ENCODE measurements around the gene DHFR. TPM values are rescaled to one million over a fixed set of nuclear protein-coding genes. Genes with fewer than 3 reads are reported as not detected.

The DHFR gene
- total and polyA plus RNA-seq, 8 donors: 0.88 to 5.8 (median 2.2) TPM

DNA sequence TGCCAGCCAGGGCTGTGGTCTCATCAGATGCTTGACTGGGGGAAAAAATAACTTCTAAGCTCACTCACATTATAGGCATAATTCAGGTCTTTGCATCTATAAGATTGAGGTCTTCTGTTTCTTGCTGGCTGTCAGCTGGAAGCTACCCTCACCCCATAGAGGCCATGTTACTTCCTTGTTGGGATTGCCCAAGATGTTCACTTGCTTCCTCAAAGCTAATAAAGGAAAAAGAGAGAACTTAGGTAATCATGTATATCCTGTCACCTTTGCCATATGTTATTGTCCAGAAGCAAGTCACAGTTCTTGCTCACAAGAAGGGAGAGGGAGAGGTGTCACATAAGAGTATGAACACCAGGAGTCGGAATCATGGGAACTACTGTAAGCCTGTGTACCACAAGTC is 46.1 kb downstream of the DHFR start:
- Histone ChIP-seq H3K4me3 (no peak overlapping the region), H3K27me3 (no peaks in the 10 kb centered on the region), H3K9me3 (no peaks in the 10 kb centered on the region), H3K36me3 (no peaks in the 10 kb centered on the region), H3K27ac (no peak overlapping the region), H3K4me1 (no peaks in the 10 kb centered on the region)
- DNase-seq (no peak), ATAC-seq (no peak), FAIRE-seq (no peak)
- intact Hi-C loops (cut with DNase I): no loop called here
- TF ChIP-seq, protein P1, sequence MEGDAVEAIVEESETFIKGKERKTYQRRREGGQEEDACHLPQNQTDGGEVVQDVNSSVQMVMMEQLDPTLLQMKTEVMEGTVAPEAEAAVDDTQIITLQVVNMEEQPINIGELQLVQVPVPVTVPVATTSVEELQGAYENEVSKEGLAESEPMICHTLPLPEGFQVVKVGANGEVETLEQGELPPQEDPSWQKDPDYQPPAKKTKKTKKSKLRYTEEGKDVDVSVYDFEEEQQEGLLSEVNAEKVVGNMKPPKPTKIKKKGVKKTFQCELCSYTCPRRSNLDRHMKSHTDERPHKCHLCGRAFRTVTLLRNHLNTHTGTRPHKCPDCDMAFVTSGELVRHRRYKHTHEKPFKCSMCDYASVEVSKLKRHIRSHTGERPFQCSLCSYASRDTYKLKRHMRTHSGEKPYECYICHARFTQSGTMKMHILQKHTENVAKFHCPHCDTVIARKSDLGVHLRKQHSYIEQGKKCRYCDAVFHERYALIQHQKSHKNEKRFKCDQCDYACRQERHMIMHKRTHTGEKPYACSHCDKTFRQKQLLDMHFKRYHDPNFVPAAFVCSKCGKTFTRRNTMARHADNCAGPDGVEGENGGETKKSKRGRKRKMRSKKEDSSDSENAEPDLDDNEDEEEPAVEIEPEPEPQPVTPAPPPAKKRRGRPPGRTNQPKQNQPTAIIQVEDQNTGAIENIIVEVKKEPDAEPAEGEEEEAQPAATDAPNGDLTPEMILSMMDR (IDR thresholded peaks at IDR 0.05): no peak
- 100% methylated on average over 1 of the region's 1 CpG for WGBS, 2 donors

DNA sequence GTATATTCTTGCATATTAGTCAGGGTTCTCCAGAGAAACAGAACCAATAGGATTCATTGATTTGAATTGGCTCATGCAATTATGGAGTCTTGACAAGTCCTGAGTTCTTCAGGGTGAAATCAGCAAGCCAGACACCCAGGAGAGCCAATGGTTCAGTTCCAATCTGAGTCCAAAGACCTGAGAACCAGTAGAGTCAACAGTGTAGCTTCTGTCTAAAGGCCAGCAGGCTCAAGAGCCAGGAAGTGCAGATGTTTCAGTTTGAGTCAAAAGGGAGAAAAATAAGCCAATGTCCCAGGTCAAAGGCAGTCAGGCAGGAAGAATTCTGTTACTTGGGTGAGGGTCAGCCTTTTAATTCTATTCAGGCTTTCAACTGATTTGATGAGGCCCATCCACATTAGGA is 47.0 kb downstream of the DHFR start:
- Histone ChIP-seq H3K9me3 (no peaks in the 10 kb centered on the region), H3K4me3 (no peak overlapping the region), H3K27me3 (no peaks in the 10 kb centered on the region), H3K4me1 (no peaks in the 10 kb centered on the region), H3K36me3 (no peaks in the 10 kb centered on the region), H3K27ac (no peak overlapping the region)
- DNase-seq (no peak), FAIRE-seq (no peak), ATAC-seq (no peak)
- intact Hi-C loops (cut with DNase I): no loop called here
- TF ChIP-seq, protein P1 (IDR thresholded peaks at IDR 0.05): no peak

DNA sequence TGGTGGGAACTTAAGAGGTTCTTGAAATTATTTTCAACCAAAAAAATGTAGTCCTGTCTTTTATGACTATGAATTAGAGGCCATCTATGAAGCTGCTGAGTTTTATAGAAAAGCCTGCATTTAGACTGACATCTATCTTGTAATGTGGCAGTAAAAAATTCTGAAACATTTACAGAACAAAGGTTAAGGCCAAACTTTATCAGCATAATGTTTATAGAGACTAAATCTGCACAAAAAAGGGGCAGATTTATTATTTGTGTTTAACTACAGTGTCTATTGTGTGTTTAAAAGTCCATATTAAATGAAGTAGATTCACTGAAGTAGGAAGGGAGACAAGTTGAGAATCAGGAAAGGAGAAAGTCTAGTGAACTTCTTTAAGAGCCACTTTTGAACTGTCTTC is 47.4 kb downstream of the DHFR start:
- Histone ChIP-seq H3K27ac (no peak overlapping the region), H3K27me3 (no peaks in the 10 kb centered on the region), H3K9me3 (no peaks in the 10 kb centered on the region), H3K4me3 (no peak overlapping the region), H3K36me3 (no peaks in the 10 kb centered on the region), H3K4me1 (no peaks in the 10 kb centered on the region)
- FAIRE-seq: no peak
- no peak for DNase-seq
- ATAC-seq: no peak
- intact Hi-C loops (cut with DNase I): no loop called here
- TF ChIP-seq, protein P1 (IDR thresholded peaks at IDR 0.05): no peak

DNA sequence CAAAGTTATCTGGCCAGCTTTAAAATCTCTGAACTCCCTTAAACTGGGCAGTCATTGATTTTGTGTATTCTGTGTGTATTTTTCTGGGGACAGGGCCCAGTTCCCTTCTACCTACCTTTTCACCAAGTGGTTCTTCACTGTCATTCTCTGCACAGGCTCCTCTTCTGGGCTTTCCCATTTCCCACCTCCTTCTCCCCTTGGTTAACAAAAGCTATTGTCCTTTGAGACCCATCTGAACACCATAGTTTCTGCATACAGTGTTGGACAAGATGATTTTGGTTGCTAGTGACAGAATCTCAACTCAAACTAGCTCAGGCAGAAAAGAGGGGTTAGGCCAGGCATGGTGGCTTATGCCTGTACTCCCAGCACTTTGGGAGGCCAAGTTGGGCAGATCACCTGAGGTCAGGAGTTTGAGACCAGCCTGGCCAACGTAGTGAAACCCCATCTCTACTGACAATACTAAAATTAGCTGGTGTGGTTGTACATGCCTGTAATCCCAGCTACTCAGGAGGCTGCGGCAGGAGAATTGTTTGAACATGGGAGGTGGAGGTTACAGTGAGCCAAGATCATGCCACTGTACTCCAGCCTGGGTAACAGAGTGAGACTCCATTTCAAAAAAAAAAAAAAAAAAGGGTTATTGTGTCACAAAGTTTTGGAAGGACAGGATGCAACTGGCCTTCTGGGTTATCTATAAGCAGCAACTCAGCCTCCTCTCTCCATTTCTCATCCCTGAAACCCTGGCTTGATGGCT is 53.7 kb downstream of the DHFR start:
- H3K36me3 ChIP-seq: no peaks in the 10 kb centered on the region
- no peak overlapping the region for H3K4me3 ChIP-seq
- DNase-seq (no peak), ATAC-seq (no peak), FAIRE-seq (no peak)
- intact Hi-C loops (cut with DNase I): no loop called here
- no peaks in the 10 kb centered on the region for H3K27me3 ChIP-seq
- H3K27ac ChIP-seq: no peak overlapping the region
- no peaks in the 10 kb centered on the region for H3K9me3 ChIP-seq
- 94 to 98% methylated on average over 2 of the region's 2 CpGs for WGBS, 2 donors
- TF ChIP-seq, protein P1 (IDR thresholded peaks at IDR 0.05): no peak
- no peaks in the 10 kb centered on the region for H3K4me1 ChIP-seq

DNA sequence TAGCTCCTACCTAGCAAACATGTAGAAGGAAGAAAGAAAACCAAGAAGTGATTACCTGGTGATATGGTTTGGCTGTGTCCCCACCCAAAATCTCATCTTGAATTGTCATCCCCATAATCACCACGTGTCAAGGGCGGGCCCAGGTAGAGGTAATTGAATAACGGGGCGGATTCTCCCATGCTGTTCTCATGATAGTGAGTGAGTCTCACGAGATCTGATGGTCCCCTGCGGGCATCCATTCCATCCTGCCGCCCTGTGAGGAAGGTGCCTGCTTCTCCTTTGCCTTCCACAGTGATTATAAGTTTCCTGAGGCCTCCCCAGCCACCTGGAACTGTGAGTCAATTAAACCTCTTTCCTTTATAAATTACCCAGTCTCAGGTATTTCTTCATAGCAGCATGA is 57.3 kb downstream of the DHFR start:
- no peak for ATAC-seq
- TF ChIP-seq, protein P1 (IDR thresholded peaks at IDR 0.05): no peak
- intact Hi-C loops (cut with DNase I): no loop called here
- Histone ChIP-seq H3K9me3 (no peaks in the 10 kb centered on the region), H3K36me3 (no peaks in the 10 kb centered on the region), H3K27ac (no peak overlapping the region), H3K4me3 (no peak overlapping the region), H3K4me1 (no peaks in the 10 kb centered on the region), H3K27me3 (no peaks in the 10 kb centered on the region)
- WGBS, 2 donors: 65 to 71% methylated on average over 6 to 7 of the region's 7 CpGs
- DNase-seq: no peak
- no peak for FAIRE-seq

Data from pancreas (tissue), 10 donors.